Mucosa of rectum (tissue), 2 donors: ENCODE data around the gene ZCWPW2.
A peak's percentile ranks its signal among the peaks of the same experiment; 100 is the strongest.

Source experiments
- H3K27ac ChIP-seq, 2 donors: one replicate each; pipeline ENCODE4 v1.7.0; 2013; ENCODE audit warnings: inconsistent platforms in 2 of 2, low read depth in 2 of 2, low read length in 2 of 2
- H3K27me3 ChIP-seq, 2 donors: one replicate each; pipeline ENCODE4 v1.7.0; 2013; ENCODE audit warnings: low read length in 2 of 2; ENCODE audit not compliant: control insufficient read depth in 2 of 2, insufficient read depth in 2 of 2
- H3K36me3 ChIP-seq, 2 donors: one replicate each; pipeline ENCODE4 v1.7.0; 2013; ENCODE audit warnings: low read length in 2 of 2; ENCODE audit not compliant: control insufficient read depth in 2 of 2, insufficient read depth in 2 of 2
- H3K4me1 ChIP-seq, 2 donors: one replicate each; pipeline ENCODE4 v1.7.0; 2013; ENCODE audit warnings: low read length in 2 of 2, mild to moderate bottlenecking in 1 of 2; ENCODE audit not compliant: control insufficient read depth in 2 of 2, insufficient read depth in 2 of 2
- H3K4me3 ChIP-seq, 2 donors: one replicate each; pipeline ENCODE4 v1.7.0; 2013; ENCODE audit warnings: low read length in 2 of 2
- H3K9ac ChIP-seq, 2 donors: one replicate each; pipeline ENCODE4 v1.7.0; 2013; ENCODE audit warnings: low read length in 2 of 2, low read depth in 1 of 2, mild to moderate bottlenecking in 1 of 2
- H3K9me3 ChIP-seq, 2 donors: one replicate each; pipeline ENCODE4 v1.7.0; 2013; ENCODE audit warnings: low read length in 2 of 2; ENCODE audit not compliant: control insufficient read depth in 2 of 2
- donor health status: healthy.
- donor health status: Normal muscosa, but diverticular disease.

ZCWPW2 gene

GRCh38 chr3:28348629-28349468 lies at the start of gene ZCWPW2, which contains the start of gene AZI2:
Gene ZCWPW2 (plus strand): TSS chr3:28348721. CDS start chr3:28413069, 64,348 bp downstream.
Gene AZI2 (minus strand): TSS chr3:28348824. CDS start chr3:28340617, 8,207 bp downstream.
- peak within 1 kb of the TSS; percentile 93 to 96 for H3K4me3 ChIP-seq
- H3K27ac ChIP-seq: peak within 1 kb of the TSS; percentile 98
- H3K27me3 ChIP-seq: no peaks in the 10 kb centered on the region
- H3K36me3 ChIP-seq: no peaks in the 10 kb centered on the region
- peaks cover 6 to 24% of the 10 kb centered on the region in 2 donors for H3K4me1 ChIP-seq
- H3K9ac ChIP-seq: peak within 1 kb of the TSS; percentile 92 to 98
- H3K9me3 ChIP-seq: peaks cover 0 to under 1% of the 10 kb centered on the region in 2 donors

DNA sequence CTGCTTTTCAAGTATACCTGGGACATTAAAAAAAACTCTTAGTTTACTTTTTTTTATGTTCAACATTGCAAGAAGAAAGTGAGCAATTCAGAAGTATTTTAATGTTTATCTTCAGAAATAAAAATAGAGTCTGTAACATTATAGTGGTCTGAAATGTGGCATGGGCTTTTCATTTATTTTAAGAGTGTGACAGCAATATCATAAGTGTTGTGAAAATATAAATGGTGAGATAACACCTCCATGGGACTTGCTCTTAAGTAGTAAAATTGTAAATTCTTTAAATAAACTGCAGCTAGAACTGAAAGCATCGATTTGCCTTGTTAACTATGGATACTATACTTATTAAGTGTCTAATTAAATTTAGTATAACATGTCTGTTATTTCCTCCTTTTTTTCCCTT lies 48.8 kb upstream of the ZCWPW2 start:
- no peaks in the 10 kb centered on the region for H3K9me3 ChIP-seq
- no peak overlapping the region for H3K9ac ChIP-seq
- no peak overlapping the region for H3K4me3 ChIP-seq
- no peaks in the 10 kb centered on the region for H3K27me3 ChIP-seq
- H3K36me3 ChIP-seq: peaks cover 0 to 3% of the 10 kb centered on the region in 2 donors
- H3K4me1 ChIP-seq: no peaks in the 10 kb centered on the region
- no peak overlapping the region for H3K27ac ChIP-seq

- Histone ChIP-seq H3K4me1 (no peaks in the 10 kb centered on the region), H3K9me3 (no peaks in the 10 kb centered on the region), H3K27ac (no peak overlapping the region), H3K27me3 (no peaks in the 10 kb centered on the region), H3K4me3 (no peak overlapping the region), H3K36me3 (peaks cover 0 to 3% of the 10 kb centered on the region in 2 donors), H3K9ac (no peak overlapping the region)
These were observed 48.1 kb upstream of the ZCWPW2 start for GRCh38 chr3:28300345-28300962.

GRCh38 chr3:28301688-28302087 lies 46.8 kb upstream of the ZCWPW2 start:
- Histone ChIP-seq H3K27ac (no peak overlapping the region), H3K9ac (no peak overlapping the region), H3K9me3 (no peaks in the 10 kb centered on the region), H3K4me1 (no peaks in the 10 kb centered on the region), H3K4me3 (no peak overlapping the region), H3K36me3 (peaks cover 0 to 3% of the 10 kb centered on the region in 2 donors), H3K27me3 (no peaks in the 10 kb centered on the region)

DNA sequence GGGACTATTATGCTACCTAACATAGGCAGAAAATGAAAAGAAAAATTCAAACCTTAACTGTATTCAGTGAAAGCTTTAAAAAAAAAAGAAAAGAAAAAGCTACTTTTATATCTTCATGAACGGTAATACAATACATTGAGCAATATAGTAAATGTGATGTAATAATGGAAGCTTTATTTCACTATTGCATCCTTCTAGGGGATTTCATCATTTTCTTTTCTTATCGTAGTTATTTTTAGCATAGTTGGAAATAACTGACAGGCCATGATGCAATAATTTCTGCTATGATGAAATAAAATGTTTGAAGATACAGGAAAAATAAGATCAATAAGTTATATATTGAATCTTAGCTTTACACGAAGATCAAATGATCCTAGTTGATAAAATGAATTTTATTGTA lies 40.3 kb upstream of the ZCWPW2 start:
- H3K9me3 ChIP-seq: no peaks in the 10 kb centered on the region
- no peaks in the 10 kb centered on the region for H3K4me1 ChIP-seq
- no peak overlapping the region for H3K4me3 ChIP-seq
- H3K36me3 ChIP-seq: no peaks in the 10 kb centered on the region
- no peak overlapping the region for H3K27ac ChIP-seq
- no peaks in the 10 kb centered on the region for H3K27me3 ChIP-seq
- H3K9ac ChIP-seq: no peak overlapping the region

DNA sequence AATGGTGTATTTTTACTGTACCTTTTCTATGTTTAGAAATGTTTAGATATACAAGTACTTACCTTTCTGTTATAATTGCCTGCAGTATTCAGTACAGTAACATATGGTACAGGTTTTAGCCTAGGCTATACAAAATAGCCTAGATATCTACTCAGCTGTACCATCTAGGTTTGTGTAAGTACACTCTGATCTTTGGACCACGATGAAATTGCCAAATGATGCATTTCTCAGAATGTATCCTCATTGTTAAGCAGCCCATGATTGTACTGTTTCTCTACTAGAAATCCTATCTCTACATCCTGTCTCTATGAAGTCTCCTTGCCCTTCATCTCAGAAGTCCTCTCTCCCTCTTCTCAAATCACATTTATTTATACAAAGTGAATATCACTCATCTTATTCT lies 32.8 kb upstream of the ZCWPW2 start:
- no peak overlapping the region for H3K9ac ChIP-seq
- H3K36me3 ChIP-seq: peaks cover 0 to 11% of the 10 kb centered on the region in 2 donors
- H3K27ac ChIP-seq: no peak overlapping the region
- no peaks in the 10 kb centered on the region for H3K27me3 ChIP-seq
- no peaks in the 10 kb centered on the region for H3K4me1 ChIP-seq
- H3K9me3 ChIP-seq: no peaks in the 10 kb centered on the region
- no peak overlapping the region for H3K4me3 ChIP-seq

DNA sequence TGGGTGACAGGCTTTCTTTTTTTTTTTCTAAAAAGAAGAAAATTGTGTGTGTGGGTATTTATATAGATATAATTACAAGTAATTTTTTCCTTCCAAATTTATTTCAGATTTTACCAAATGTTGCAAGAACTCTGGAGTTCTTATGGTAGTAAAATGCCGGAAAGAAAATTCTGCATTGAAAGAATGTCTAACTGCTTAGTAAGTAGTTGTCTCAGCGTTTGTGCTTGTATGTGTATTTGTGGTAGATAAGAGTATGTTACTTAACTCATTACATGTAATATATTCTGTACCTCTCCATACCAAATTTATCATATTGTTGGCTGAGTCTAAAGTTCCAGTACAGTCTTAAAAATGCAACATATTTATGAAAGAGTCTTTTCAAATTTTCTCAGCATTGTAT lies 32.3 kb upstream of the ZCWPW2 start:
- no peaks in the 10 kb centered on the region for H3K9me3 ChIP-seq
- H3K36me3 ChIP-seq: peaks cover under 1 to 12% of the 10 kb centered on the region in 2 donors
- no peaks in the 10 kb centered on the region for H3K4me1 ChIP-seq
- no peak overlapping the region for H3K9ac ChIP-seq
- no peak overlapping the region for H3K4me3 ChIP-seq
- H3K27ac ChIP-seq: no peak overlapping the region
- H3K27me3 ChIP-seq: no peaks in the 10 kb centered on the region

- Histone ChIP-seq H3K27ac (no peak overlapping the region), H3K4me3 (no peak overlapping the region)
These were observed 31.0 kb upstream of the ZCWPW2 start for GRCh38 chr3:28317438-28318022.

DNA sequence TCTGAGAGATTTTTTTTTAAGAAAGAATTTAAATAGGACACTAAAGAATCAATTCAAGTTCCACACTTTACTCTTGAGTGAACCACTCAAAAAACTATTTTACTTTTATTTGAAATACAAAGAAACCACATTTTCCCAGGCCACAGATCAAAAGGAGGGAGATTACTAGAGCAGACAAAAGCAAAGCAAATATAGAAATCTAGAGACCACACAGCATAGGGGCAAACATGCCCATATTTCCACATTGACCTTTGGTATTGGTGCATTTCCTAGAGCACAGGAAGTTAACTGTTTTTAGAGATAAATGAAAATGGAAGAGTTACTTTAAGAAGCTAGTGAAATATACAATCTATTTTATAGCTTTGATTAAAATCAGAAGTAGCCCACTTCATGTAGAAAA lies 27.5 kb upstream of the ZCWPW2 start:
- no peak overlapping the region for H3K9ac ChIP-seq
- H3K9me3 ChIP-seq: no peaks in the 10 kb centered on the region
- H3K4me1 ChIP-seq: no peaks in the 10 kb centered on the region
- no peaks in the 10 kb centered on the region for H3K27me3 ChIP-seq
- H3K27ac ChIP-seq: no peak overlapping the region
- H3K4me3 ChIP-seq: no peak overlapping the region
- H3K36me3 ChIP-seq: peaks cover 21 to 35% of the 10 kb centered on the region in 2 donors

More at GRCh38 chr3:28317438-28318022, 31.0 kb upstream of the ZCWPW2 start:
- Histone ChIP-seq H3K36me3 (peaks cover 4 to 20% of the 10 kb centered on the region in 2 donors), H3K4me1 (no peaks in the 10 kb centered on the region), H3K27me3 (no peaks in the 10 kb centered on the region), H3K9me3 (no peaks in the 10 kb centered on the region), H3K9ac (no peak overlapping the region)

DNA sequence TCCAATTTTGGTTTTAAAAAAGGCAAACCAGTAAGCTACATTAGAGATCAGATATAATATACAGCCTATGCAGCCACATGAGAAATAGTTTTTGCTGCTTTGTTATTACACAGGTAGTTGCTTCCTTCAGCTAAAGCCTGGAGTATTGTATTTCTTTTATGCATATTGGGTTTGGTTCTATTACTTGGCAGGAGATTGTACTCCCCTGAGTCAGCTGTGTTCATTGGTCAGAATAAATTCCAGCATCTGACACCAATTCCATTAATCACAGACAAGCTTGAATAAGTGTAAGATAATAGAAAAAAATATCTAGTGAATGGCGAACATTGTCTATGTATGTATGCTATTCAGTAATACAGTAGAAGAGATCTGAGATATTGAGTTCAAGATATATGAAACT lies 26.1 kb upstream of the ZCWPW2 start:
- Histone ChIP-seq H3K36me3 (peaks cover 21 to 37% of the 10 kb centered on the region in 2 donors), H3K4me1 (no peaks in the 10 kb centered on the region), H3K9ac (no peak overlapping the region), H3K27ac (no peak overlapping the region), H3K27me3 (no peaks in the 10 kb centered on the region), H3K4me3 (no peak overlapping the region), H3K9me3 (no peaks in the 10 kb centered on the region)
